OCI-LY7 (cell line): ENCODE data around the gene ACSM5. TPM values are rescaled to one million over a fixed set of nuclear protein-coding genes. Genes with fewer than 3 reads are reported as not detected.

ENCODE experiments used
- BruUV-seq: library from RNA; stranded (reverse); fragments of 400-500 nt; replicated peaks from 2 replicates; lab custom pipeline; 2021; lab: Mats Ljungman, UMichigan
- CTCF ChIA-PET: fragments of 300-600 bp; sonication (Branson Sonifier 250); formaldehyde crosslinking; loops from one replicate; lab custom pipeline; 2022; ENCODE audit warnings: antibody characterized with exemption; ENCODE audit not compliant: unreplicated experiment; lab: Charles Lee
- POLR2A ChIA-PET: fragments of 300-600 bp; sonication (Branson Sonifier 250); formaldehyde crosslinking; loops from one replicate; lab custom pipeline; 2022; ENCODE audit warnings: antibody characterized with exemption; lab: Charles Lee
- DNase-seq: peaks from one replicate; pipeline ENCODE4 v3.0.0-alpha.2; 2015; ENCODE audit warnings: low spot score
- H2AFZ ChIP-seq: fragments of 200-600 bp; sonication (generic), shearing (Covaris generic); 2 replicates; pipeline ENCODE4 v1.6.1; 2014; ENCODE audit warnings: mild to moderate bottlenecking, antibody characterized with exemption, low read length, moderate library complexity
- H3K27ac ChIP-seq: fragments of 200-600 bp; sonication (generic); 2 replicates; pipeline ENCODE4 v1.5.1; 2014; ENCODE audit warnings: mixed run types, low read depth, mild to moderate bottlenecking, moderate library complexity, low read length, inconsistent platforms; ENCODE audit not compliant: poor library complexity, severe bottlenecking
- H3K36me3 ChIP-seq: fragments of 200-600 bp; sonication (generic); 2 replicates; pipeline ENCODE4 v1.6.1; 2014; ENCODE audit warnings: mild to moderate bottlenecking, antibody characterized with exemption, low read length, moderate library complexity, mixed read lengths; ENCODE audit not compliant: insufficient read depth
- H3K4me1 ChIP-seq: fragments of 200-600 bp; sonication (generic); 2 replicates; pipeline ENCODE4 v1.5.1; 2014; ENCODE audit warnings: mild to moderate bottlenecking, low read length; ENCODE audit not compliant: insufficient read depth, poor library complexity, severe bottlenecking
- H3K4me2 ChIP-seq: fragments of 200-600 bp; sonication (generic); 2 replicates; pipeline ENCODE4 v1.6.1; 2014; ENCODE audit warnings: mild to moderate bottlenecking, low read length
- H3K4me3 ChIP-seq: fragments of 200-600 bp; sonication (generic); 2 replicates; pipeline ENCODE4 v1.5.1; 2014; ENCODE audit warnings: mild to moderate bottlenecking, low read depth, low read length; ENCODE audit not compliant: poor library complexity, severe bottlenecking
- H3K79me2 ChIP-seq: fragments of 200-600 bp; sonication (generic); 2 replicates; pipeline ENCODE4 v1.6.1; 2016; ENCODE audit warnings: low read depth, mild to moderate bottlenecking, low read length, moderate library complexity, mixed read lengths; ENCODE audit not compliant: insufficient read depth
- H3K9me2 ChIP-seq: fragments of 200-600 bp; sonication (generic); 2 replicates; pipeline ENCODE4 v1.6.1; 2016; ENCODE audit warnings: mild to moderate bottlenecking, low read length, mixed read lengths; ENCODE audit not compliant: insufficient read depth
- H3K9me3 ChIP-seq: fragments of 200-600 bp; sonication (generic); 2 replicates; pipeline ENCODE4 v1.6.1; 2014; ENCODE audit warnings: mild to moderate bottlenecking, mixed run types, low read length, mixed read lengths
- H4K20me1 ChIP-seq: fragments of 200-600 bp; sonication (generic); 2 replicates; pipeline ENCODE4 v1.6.1; 2014; ENCODE audit warnings: mild to moderate bottlenecking, antibody characterized with exemption, low read length, moderate library complexity, mixed read lengths; ENCODE audit not compliant: insufficient read depth
- EZH2phosphoT487 ChIP-seq: fragments of 200-600 bp; sonication (generic); IDR thresholded peaks from 2 replicates; pipeline ENCODE4 v1.6.1; 2018; ENCODE audit warnings: low read depth, borderline replicate concordance, mild to moderate bottlenecking, mixed run types, antibody characterized with exemption, low read length, moderate library complexity, mixed read lengths
- intact Hi-C: fragments of 100-400 bp; cut with micrococcal nuclease; formaldehyde crosslinking; loops from one replicate; pipeline ENCODE4 v1.10.0; 2022; ENCODE audit not compliant: unreplicated experiment
- total RNA-seq, 2 experiments: library from RNA; depleted of rRNA in 1 of 2; stranded (reverse); fragments of >200 nt in 1 of 2; shearing (Covaris generic) in 1 of 2; gene quantifications; 2 replicates each; pipeline ENCODE4 v1.2.3, GENCODE V29; 2014 to 2022
- TF ChIP-seq, protein P1 (sequence below): fragments of 200-600 bp; sonication (generic); conservative IDR thresholded peaks from 2 replicates; pipeline ENCODE4 v1.5.1; 2014; ENCODE audit warnings: mild to moderate bottlenecking, antibody characterized with exemption, low read length, moderate library complexity, mixed read lengths

The ACSM5 gene
- total RNA-seq, 2 experiments from 2014 or later = not detected

DNA sequence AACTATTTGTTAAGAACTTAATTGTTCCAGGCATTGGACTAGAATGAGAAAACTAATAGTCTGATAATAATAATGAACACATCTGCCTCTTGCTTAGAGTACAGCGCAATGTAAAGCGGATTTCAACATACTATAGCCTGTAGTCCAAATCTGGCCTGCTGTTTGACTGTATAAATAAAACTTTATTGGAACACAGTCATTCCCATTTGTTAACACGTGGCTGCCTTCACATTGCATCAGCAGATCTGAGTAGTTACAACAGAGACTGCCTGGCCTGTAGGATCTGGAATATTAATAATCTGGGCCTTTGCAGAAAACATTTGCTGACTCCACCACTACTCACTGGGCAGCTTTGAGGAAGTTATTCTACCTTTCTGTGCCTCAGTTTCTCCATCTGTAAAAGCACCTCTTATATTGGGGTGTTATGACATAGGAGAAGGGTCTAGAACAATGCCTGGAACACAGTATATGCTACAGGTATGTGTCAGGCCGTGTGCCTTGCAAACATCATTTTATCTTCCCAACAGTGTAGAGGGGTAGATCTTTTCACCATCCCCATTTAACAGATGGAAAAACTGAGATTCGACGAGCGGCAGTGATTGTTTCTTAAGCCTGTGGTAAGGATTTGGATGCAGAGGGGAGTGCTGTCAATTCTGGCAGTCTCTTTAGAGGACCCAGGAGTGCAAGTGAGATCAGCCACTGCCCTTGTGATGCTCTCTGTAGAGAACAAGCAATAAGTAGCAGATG is 27.0 kb upstream of the ACSM5 start:
- intact Hi-C loops = loop anchor here (5.0 kb wide), 1 partner anchor 825 kb away; the partner anchor contains the start of gene VPS35L

GRCh38 chr16:20383106-20384029 is 26.0 kb upstream of the ACSM5 start:
- intact Hi-C loops = loop anchor here (5.0 kb wide), 1 partner anchor 826 kb away; the partner anchor contains the start of gene VPS35L
- Histone ChIP-seq H2AFZ (0 out of 2 replicates have a peak overlapping the region, but pooled peaks have one; percentile 40), H3K9me2 (no peaks in the 10 kb centered on the region), H3K36me3 (no peaks in the 10 kb centered on the region), H3K4me3 (no peak overlapping the region), H3K79me2 (no peaks in the 10 kb centered on the region), H4K20me1 (no peaks in the 10 kb centered on the region), H3K4me2 (no peak overlapping the region), H3K27ac (no peak overlapping the region), H3K4me1 (no peaks in the 10 kb centered on the region), H3K9me3 (no peaks in the 10 kb centered on the region)
- ChIA-PET CTCF (interaction anchor here (0.6 kb wide), 1 partner anchor 475 kb away, joined by 4 read pairs; no protein-coding TSS in a partner anchor), POLR2A (interaction anchor here (0.6 kb wide), 1 partner anchor 558 kb away, joined by 3 read pairs; no protein-coding TSS in a partner anchor)
- no TSS peak for BruUV-seq
- DNase-seq = peak; percentile 63
- no peak for TF ChIP-seq EZH2phosphoT487
- TF ChIP-seq, protein P1, sequence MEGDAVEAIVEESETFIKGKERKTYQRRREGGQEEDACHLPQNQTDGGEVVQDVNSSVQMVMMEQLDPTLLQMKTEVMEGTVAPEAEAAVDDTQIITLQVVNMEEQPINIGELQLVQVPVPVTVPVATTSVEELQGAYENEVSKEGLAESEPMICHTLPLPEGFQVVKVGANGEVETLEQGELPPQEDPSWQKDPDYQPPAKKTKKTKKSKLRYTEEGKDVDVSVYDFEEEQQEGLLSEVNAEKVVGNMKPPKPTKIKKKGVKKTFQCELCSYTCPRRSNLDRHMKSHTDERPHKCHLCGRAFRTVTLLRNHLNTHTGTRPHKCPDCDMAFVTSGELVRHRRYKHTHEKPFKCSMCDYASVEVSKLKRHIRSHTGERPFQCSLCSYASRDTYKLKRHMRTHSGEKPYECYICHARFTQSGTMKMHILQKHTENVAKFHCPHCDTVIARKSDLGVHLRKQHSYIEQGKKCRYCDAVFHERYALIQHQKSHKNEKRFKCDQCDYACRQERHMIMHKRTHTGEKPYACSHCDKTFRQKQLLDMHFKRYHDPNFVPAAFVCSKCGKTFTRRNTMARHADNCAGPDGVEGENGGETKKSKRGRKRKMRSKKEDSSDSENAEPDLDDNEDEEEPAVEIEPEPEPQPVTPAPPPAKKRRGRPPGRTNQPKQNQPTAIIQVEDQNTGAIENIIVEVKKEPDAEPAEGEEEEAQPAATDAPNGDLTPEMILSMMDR = peak; percentile 81

More for the DNA sequence above, 27.0 kb upstream of the ACSM5 start:
- CTCF ChIA-PET = no interaction called here
- 0 out of 2 replicates have a peak overlapping the region, but pooled peaks have one; percentile 40 for H2AFZ ChIP-seq
- H3K4me3 ChIP-seq = no peak overlapping the region
- no peak for DNase-seq
- H3K9me3 ChIP-seq = no peaks in the 10 kb centered on the region
- H3K79me2 ChIP-seq = no peaks in the 10 kb centered on the region
- H3K4me2 ChIP-seq = no peak overlapping the region
- H3K36me3 ChIP-seq = no peaks in the 10 kb centered on the region
- TF ChIP-seq, protein P1 = no peak
- TF ChIP-seq EZH2phosphoT487 = no peak
- no peak overlapping the region for H3K27ac ChIP-seq
- BruUV-seq = no TSS peak
- POLR2A ChIA-PET = interaction anchor here (0.6 kb wide), 1 partner anchor 557 kb away, joined by 3 read pairs; no protein-coding TSS in a partner anchor
- H4K20me1 ChIP-seq = no peaks in the 10 kb centered on the region
- H3K4me1 ChIP-seq = no peaks in the 10 kb centered on the region
- no peaks in the 10 kb centered on the region for H3K9me2 ChIP-seq
